GM23248 (cell line): ENCODE measurements around the gene CDC42. TPM values are rescaled to one million over a fixed set of nuclear protein-coding genes. Genes with fewer than 3 reads are reported as not detected.

Source experiments
- DNase-seq: peaks from one replicate; pipeline ENCODE4 v3.0.0-alpha.2; 2015
- H2AFZ ChIP-seq: fragments of 200-600 bp; sonication (generic); 2 replicates; pipeline ENCODE4 v1.6.1; 2016; ENCODE audit warnings: antibody characterized with exemption
- H3F3A ChIP-seq: fragments of 200-600 bp; sonication (generic); 2 replicates; pipeline ENCODE4 v1.6.1; 2016; ENCODE audit warnings: mild to moderate bottlenecking, antibody characterized with exemption, mixed run types; ENCODE audit not compliant: insufficient read depth
- H3K27ac ChIP-seq: fragments of 200-600 bp; sonication (generic); 2 replicates; pipeline ENCODE4 v1.5.1; 2016; ENCODE audit warnings: mild to moderate bottlenecking
- H3K27me3 ChIP-seq: fragments of 200-600 bp; sonication (generic); replicated peaks from 2 replicates; pipeline ENCODE4 v1.6.1; 2016; ENCODE audit warnings: mild to moderate bottlenecking; ENCODE audit not compliant: insufficient read depth
- H3K36me3 ChIP-seq: fragments of 200-600 bp; sonication (generic); 2 replicates; pipeline ENCODE4 v1.6.1; 2016; ENCODE audit warnings: low read depth, mild to moderate bottlenecking
- H3K4me1 ChIP-seq: fragments of 200-600 bp; sonication (generic); 2 replicates; pipeline ENCODE4 v1.6.1; 2016; ENCODE audit warnings: mild to moderate bottlenecking; ENCODE audit not compliant: insufficient read depth
- H3K4me2 ChIP-seq: fragments of 200-600 bp; sonication (generic); one replicate; pipeline ENCODE4 v1.6.1; 2016; ENCODE audit warnings: mild to moderate bottlenecking; ENCODE audit not compliant: unreplicated experiment
- H3K4me3 ChIP-seq: fragments of 200-600 bp; sonication (generic); 2 replicates; pipeline ENCODE4 v1.5.1; 2016; ENCODE audit warnings: mild to moderate bottlenecking
- H3K79me2 ChIP-seq: fragments of 200-600 bp; sonication (generic); 2 replicates; pipeline ENCODE4 v1.6.1; 2016; ENCODE audit warnings: mild to moderate bottlenecking; ENCODE audit not compliant: insufficient read depth
- H3K9ac ChIP-seq: fragments of 200-600 bp; sonication (generic); 2 replicates; pipeline ENCODE4 v1.6.1; 2016; ENCODE audit warnings: mild to moderate bottlenecking
- H3K9me2 ChIP-seq: fragments of 200-600 bp; sonication (generic); 2 replicates; pipeline ENCODE4 v1.6.1; 2016; ENCODE audit warnings: mixed run types, mild to moderate bottlenecking, moderate library complexity; ENCODE audit not compliant: insufficient read depth
- H3K9me3 ChIP-seq: fragments of 200-600 bp; sonication (generic); one replicate; pipeline ENCODE4 v1.6.1; 2017; ENCODE audit warnings: low read depth
- H4K20me1 ChIP-seq: fragments of 200-600 bp; sonication (generic); 2 replicates; pipeline ENCODE4 v1.6.0; 2016; ENCODE audit not compliant: insufficient read depth
- EZH2 ChIP-seq: fragments of 200-600 bp; sonication (generic); IDR thresholded peaks from 2 replicates; pipeline ENCODE4 v1.6.1; 2018; ENCODE audit warnings: antibody characterized with exemption, mild to moderate bottlenecking; ENCODE audit not compliant: insufficient read depth, poor library complexity, severe bottlenecking
- EZH2phosphoT487 ChIP-seq: fragments of 200-600 bp; sonication (generic); IDR thresholded peaks from 2 replicates; pipeline ENCODE4 v1.6.1; 2018; ENCODE audit warnings: antibody characterized with exemption, moderate library complexity, mild to moderate bottlenecking, low read depth; ENCODE audit not compliant: insufficient read depth
- WGBS, 2 experiments: methylation state at CpG; one replicate each; pipeline ENCODE4 v1.1.6; 2015 to 2017; ENCODE audit warnings: low lambda C conversion rate in 2 of 2, low coverage in 1 of 2; ENCODE audit errors: missing lambda C conversion rate in 2 of 2; 5-methylcytosine and 5-hydroxymethylcytosine counted together
- in situ Hi-C: fragments of 300-500 bp; cut with MboI; formaldehyde crosslinking; loops from 2 replicates; pipeline ENCODE4 v1.15.0; 2020
- polyA plus RNA-seq: library from polyadenylated mRNA; unstranded; fragments of >200 nt; fragmentation: Nextera tagmentation; extraction: Ambion mirVana; gene quantifications from 2 replicates; pipeline ENCODE4 v1.2.1, GENCODE V29; 2016
- total RNA-seq: library from RNA; depleted of rRNA; stranded (reverse); fragments of >200 nt; shearing (Covaris generic); gene quantifications from 2 replicates; pipeline ENCODE4 v1.2.3, GENCODE V29; 2014

The CDC42 gene
- total and polyA plus RNA-seq, 2 experiments from 2014 or later, result 159 to 420 TPM

DNA sequence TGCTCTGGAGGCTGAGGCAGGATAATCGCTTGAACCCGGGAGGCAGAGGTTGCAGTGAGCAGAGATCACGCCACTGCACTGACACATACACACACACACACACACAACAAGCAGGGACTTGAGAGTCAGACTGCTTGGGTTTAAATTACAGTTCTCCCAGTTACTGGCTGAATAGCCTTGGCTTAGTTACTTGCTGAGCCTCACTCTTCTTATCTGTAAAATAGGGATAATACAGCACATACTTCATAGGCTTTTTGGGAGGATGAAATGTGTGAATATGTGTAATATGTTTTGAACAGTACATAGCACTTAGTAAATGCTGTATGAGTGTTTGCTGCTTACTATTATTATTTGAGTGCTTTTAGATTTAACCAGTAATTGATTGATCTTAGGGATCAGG lies 23.8 kb downstream of the CDC42 start:
- Histone ChIP-seq H4K20me1 (peaks cover 78% of the 10 kb centered on the region), H3K36me3 (peaks cover 34% of the 10 kb centered on the region), H3K4me1 (peaks cover 40% of the 10 kb centered on the region), H2AFZ (no peak overlapping the region), H3K4me3 (no peak overlapping the region), H3K27ac (no peak overlapping the region), H3K9me2 (no peaks in the 10 kb centered on the region), H3K4me2 (no peak overlapping the region), H3F3A (peaks cover 44% of the 10 kb centered on the region), H3K9ac (no peak overlapping the region), H3K27me3 (no peaks in the 10 kb centered on the region), H3K9me3 (no peaks in the 10 kb centered on the region), H3K79me2 (peaks cover 100% of the 10 kb centered on the region)
- no peak for DNase-seq
- in situ Hi-C loops, result no loop called here
- WGBS, 2 experiments, result 96 to 97% methylated on average over 3 of the region's 3 CpGs
- TF ChIP-seq EZH2 (no peak), EZH2phosphoT487 (no peak)

DNA sequence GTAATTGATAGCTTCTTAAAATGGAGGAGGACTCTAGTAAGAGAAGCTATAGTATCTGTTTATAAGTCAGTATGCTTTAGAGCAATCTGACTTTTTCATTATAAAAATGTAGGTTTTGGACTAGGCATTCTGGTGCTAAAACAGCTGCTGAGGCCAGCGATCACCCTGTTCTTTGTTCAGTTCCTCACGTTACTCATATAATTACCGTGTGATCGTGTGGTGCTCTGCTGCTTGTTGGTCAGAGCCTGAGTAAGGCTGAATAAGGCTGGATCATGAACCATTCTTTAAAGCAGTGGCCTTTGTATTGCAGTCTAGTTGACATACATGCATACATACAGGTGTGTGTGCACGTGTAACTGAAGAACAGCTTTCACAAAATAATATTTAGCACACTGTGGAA lies 25.2 kb downstream of the CDC42 start:
- DNase-seq, result peak; percentile 81
- in situ Hi-C loops, result no loop called here
- Histone ChIP-seq H3K27ac (peak overlapping the region; percentile 23), H2AFZ (no peak overlapping the region), H3K27me3 (no peaks in the 10 kb centered on the region), H3K9ac (no peak overlapping the region), H3K36me3 (peaks cover 44% of the 10 kb centered on the region), H4K20me1 (peaks cover 66% of the 10 kb centered on the region), H3K4me1 (peaks cover 36% of the 10 kb centered on the region), H3F3A (peaks cover 37% of the 10 kb centered on the region), H3K9me3 (no peaks in the 10 kb centered on the region), H3K9me2 (no peaks in the 10 kb centered on the region), H3K4me3 (no peak overlapping the region), H3K79me2 (peaks cover 100% of the 10 kb centered on the region), H3K4me2 (peak overlapping the region; percentile 13)
- TF ChIP-seq EZH2, result no peak
- TF ChIP-seq EZH2phosphoT487, result no peak
- 14% methylated on average over 5 of the region's 5 CpGs for WGBS, 2 experiments

GRCh38 chr1:22078133-22078532 lies 25.6 kb downstream of the CDC42 start:
- TF ChIP-seq EZH2 (no peak), EZH2phosphoT487 (no peak)
- no peak overlapping the region for H3K9ac ChIP-seq
- H4K20me1 ChIP-seq, result peaks cover 62% of the 10 kb centered on the region
- WGBS, 2 experiments, result 98 to 100% methylated on average over 2 of the region's 2 CpGs
- peak overlapping the region; percentile 23 for H3K27ac ChIP-seq
- no peak for DNase-seq
- peak overlapping the region; percentile 13 for H3K4me2 ChIP-seq
- H3F3A ChIP-seq, result peaks cover 34% of the 10 kb centered on the region; the same call in 1 of the 2 replicates
- in situ Hi-C loops, result no loop called here
- no peaks in the 10 kb centered on the region for H3K9me2 ChIP-seq
- no peaks in the 10 kb centered on the region for H3K9me3 ChIP-seq
- H2AFZ ChIP-seq, result no peak overlapping the region
- H3K27me3 ChIP-seq, result no peaks in the 10 kb centered on the region
- H3K4me3 ChIP-seq, result no peak overlapping the region
- H3K36me3 ChIP-seq, result peaks cover 44% of the 10 kb centered on the region
- peaks cover 100% of the 10 kb centered on the region for H3K79me2 ChIP-seq
- H3K4me1 ChIP-seq, result peaks cover 32% of the 10 kb centered on the region

DNA sequence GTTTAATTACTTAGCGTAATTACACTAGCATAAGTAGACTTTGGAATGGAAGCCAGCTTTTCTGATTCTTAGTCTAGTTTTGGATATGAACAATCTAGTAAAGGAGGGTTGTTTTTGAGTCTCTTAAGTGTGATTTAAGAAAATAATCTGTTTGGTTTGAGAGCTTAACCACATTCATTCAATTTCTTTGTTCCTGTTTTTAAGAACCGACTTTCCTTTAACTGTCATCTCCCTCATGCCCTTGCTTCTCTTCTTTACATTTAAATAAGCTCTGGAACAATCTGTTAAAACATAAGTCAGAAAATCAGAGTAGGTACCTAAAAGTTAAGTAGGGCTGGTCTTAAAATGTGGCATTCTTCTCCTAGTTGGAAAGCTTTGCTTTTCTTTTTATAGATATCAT lies 27.7 kb downstream of the CDC42 start:
- no peak overlapping the region for H2AFZ ChIP-seq
- DNase-seq, result no peak
- H3K4me3 ChIP-seq, result no peak overlapping the region
- peaks cover 57% of the 10 kb centered on the region for H4K20me1 ChIP-seq
- H3K9me3 ChIP-seq, result no peaks in the 10 kb centered on the region
- no peak overlapping the region for H3K9ac ChIP-seq
- peaks cover 100% of the 10 kb centered on the region for H3K79me2 ChIP-seq
- H3K9me2 ChIP-seq, result no peaks in the 10 kb centered on the region
- H3K4me2 ChIP-seq, result no peak overlapping the region
- in situ Hi-C loops, result no loop called here
- 97% methylated on average over 2 of the region's 2 CpGs for WGBS, 2 experiments
- no peak overlapping the region for H3K27ac ChIP-seq
- no peak for TF ChIP-seq EZH2phosphoT487
- no peak for TF ChIP-seq EZH2
- H3K27me3 ChIP-seq, result no peaks in the 10 kb centered on the region
- peaks cover 26% of the 10 kb centered on the region for H3K4me1 ChIP-seq
- peaks cover 34% of the 10 kb centered on the region; the same call in 1 of the 2 replicates for H3F3A ChIP-seq
- peaks cover 46% of the 10 kb centered on the region for H3K36me3 ChIP-seq

DNA sequence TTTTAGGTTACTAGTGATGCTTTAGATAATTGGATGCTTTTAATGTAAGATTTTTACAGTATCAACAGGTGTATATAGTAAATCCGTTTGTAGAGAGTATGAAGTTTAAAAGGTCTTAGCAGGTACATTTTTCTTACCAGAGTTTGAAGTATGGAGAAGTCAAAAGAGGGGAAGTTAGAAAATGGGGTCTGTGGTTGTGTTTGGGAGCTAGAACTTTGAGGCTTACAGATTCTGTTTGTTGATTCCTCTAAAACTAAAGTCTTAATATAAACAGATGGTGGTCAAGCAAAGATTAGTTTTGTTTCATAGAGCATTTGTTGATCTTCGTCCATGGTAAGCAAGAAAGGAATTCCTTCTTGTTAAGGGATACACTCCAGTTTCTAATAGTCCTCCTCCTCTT lies 35.8 kb downstream of the CDC42 start:
- Histone ChIP-seq H3K27me3 (no peaks in the 10 kb centered on the region), H4K20me1 (peaks cover 84% of the 10 kb centered on the region), H3K4me2 (no peak overlapping the region), H3K4me3 (no peak overlapping the region), H3K9me2 (no peaks in the 10 kb centered on the region), H3K27ac (0 out of 2 replicates have a peak overlapping the region, but pooled peaks have one; percentile 43), H3K79me2 (peaks cover 100% of the 10 kb centered on the region), H3K36me3 (peaks cover 50% of the 10 kb centered on the region), H2AFZ (no peak overlapping the region), H3K9ac (0 out of 2 replicates have a peak overlapping the region, but pooled peaks have one; percentile 11), H3K4me1 (peaks cover 45% of the 10 kb centered on the region), H3K9me3 (no peaks in the 10 kb centered on the region), H3F3A (peaks cover 69% of the 10 kb centered on the region)
- WGBS, 2 experiments, result 71 to 82% methylated on average over 2 of the region's 2 CpGs
- in situ Hi-C loops, result no loop called here
- DNase-seq, result no peak
- TF ChIP-seq EZH2phosphoT487, result no peak
- TF ChIP-seq EZH2, result no peak
